GM19452 (cell line): ENCODE measurements around the gene CAMK1G.

Experiments
- ATAC-seq: cut with Tn5 transposase; IDR thresholded peaks from one replicate; pipeline ENCODE4 v1.9.1; 2021; ENCODE audit not compliant: unreplicated experiment

The CAMK1G gene

GRCh38 chr1:209633335-209633997 lies 50.0 kb downstream of the CAMK1G start:
- no peak for ATAC-seq

DNA sequence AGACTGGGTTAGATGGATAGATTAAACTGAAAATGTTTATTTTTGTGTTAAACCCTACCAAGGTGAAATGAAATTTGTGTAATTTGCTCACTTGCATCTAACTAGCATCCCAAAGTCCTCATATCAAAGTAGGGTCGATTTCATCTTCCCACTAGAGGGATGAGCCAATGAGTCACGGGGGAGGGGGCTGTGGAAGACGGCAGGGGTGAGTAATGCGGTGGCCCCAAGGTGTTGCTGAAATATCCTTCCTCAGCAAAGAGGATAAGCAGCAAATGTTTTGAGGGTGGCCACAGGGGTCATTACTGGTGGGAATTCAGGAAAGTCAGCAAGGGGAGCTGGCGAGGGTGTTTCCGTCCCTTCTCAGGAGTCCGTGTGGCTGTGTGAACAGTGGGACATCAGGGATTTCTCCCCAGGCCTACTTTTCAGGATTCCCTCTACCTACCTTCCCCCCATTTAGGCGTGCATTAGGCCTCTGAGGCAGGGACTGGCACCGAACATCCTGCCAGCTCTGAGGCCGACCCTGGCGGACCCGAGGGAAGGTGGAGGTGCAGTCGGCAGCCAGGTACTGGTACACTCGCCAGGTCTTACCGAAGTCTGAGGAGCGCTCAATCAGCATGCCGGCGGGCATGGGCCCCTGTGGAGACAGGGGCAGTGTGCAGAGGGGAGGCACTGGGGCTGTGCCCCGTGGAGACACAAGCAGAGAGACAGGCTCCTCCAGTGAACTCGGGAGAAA lies 50.7 kb downstream of the CAMK1G start:
- ATAC-seq = no peak

GRCh38 chr1:209635850-209636249 lies 52.3 kb downstream of the CAMK1G start:
- ATAC-seq = no peak

- ATAC-seq = no peak
These were observed 58.3 kb downstream of the CAMK1G start for GRCh38 chr1:209641832-209642172.

- no peak for ATAC-seq
These were observed 59.3 kb downstream of the CAMK1G start for GRCh38 chr1:209642816-209643215.

- ATAC-seq = no peak
These were observed 59.9 kb downstream of the CAMK1G start for GRCh38 chr1:209643285-209644020.

GRCh38 chr1:209645574-209646452 lies 62.3 kb downstream of the CAMK1G start:
- ATAC-seq = no peak

GRCh38 chr1:209646558-209646957 lies 63.0 kb downstream of the CAMK1G start:
- no peak for ATAC-seq

DNA sequence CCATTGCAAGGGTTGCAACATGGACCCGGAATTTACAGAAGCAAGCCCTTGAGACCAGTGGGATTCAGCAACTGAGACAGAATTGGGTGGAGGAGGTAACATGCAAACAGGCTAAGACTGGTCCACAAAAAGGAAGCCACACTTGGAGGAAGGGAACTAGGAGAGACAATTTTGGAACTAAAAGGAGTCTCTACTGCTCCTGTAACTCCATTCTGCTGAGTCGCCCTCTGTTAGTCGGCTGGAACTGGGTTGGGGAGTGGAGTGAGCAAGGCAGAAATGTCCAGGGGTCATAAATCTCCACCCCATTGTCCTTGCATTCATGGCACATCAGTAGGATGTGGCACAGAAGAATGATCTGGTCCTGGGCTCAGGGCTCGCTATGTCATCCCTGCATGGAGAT lies 63.6 kb downstream of the CAMK1G start:
- ATAC-seq = no peak

- ATAC-seq = no peak
These were observed 64.8 kb downstream of the CAMK1G start for GRCh38 chr1:209648346-209648745.

DNA sequence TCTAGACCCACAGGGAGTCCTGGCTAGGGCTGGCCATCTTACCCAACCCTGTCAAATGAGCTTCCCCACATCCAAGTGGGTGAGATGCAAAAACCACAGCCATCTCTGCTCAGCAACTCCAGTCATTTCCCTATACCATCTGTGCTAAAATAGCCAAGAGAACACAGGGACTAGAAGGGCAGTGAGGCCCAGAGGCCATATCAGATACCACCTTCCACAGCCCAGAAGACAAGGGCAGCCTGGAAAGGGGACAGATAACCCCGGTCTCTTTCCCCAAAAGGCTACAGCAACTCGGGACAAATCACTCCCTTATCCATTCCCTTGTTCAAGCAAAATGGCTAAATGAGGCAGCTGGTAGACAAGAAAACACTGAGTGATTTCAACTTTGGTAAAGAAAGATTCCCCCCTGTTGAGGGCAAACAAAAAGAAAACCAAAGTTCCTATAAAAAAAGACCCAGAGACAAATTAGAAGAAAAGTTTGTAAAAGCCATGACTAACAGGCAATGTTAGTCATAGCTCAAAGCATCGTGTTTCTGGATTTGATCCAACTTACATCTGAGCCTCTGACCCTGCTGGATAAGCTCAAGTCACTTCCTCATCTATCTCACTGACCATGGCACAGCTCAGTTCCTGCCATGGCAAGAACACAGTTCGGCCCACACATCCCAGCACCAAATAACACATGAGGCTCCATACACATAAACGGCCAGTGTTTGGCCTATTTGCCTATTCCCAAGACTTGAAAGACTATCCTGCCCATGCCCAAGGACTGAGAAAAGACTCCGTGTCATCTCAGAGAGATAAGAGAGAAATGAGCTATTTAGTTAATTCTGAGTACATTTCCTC lies 65.6 kb downstream of the CAMK1G start:
- ATAC-seq = no peak

DNA sequence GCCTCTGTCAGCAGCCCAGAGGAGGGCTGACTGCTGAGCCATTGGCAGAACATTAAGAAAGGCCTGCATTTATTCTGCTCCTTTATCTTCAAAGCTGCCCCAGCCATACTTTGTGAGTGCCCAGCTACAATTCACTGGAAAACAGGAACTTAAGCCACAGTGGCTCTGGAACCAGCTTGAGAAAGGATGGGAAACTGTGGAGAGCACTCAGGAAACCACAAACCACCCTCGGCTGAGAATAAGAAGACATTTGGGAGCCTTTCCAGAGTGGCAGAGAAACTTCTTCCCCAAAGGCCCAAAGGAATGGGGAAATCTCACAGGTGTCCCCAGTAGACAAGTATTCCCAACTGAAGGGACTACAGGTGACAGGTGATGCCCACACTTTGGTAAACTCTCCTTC lies 66.9 kb downstream of the CAMK1G start:
- no peak for ATAC-seq

DNA sequence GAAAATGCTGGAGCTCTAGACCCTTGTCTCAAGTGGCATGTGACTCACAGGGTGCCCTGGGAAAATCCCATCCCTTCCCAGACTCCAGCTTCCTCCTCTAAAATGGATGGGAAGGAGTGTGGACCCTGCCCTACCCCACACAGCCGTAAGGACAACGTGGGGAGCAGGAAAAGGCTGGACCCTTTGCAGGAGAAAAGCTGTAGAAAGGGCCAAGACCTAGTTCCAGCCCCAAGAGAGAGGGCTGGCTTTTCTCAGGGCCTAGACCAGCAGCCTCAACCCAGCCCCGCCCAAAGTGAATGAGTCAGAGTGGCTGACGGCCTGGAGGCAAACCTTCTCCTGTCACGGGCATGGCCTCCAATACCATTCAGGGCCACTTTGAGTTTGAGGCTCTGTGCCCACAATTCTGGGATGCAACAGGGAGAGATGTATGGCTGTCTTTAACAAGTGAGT lies 67.6 kb downstream of the CAMK1G start:
- ATAC-seq = no peak

GRCh38 chr1:209652121-209652735 lies 68.7 kb downstream of the CAMK1G start, which contains the start of gene LAMB3:
LAMB3 (minus strand) TSS chr1:209652425; CDS start chr1:209650944, 1,481 bp downstream.
- ATAC-seq = no peak

- no peak for ATAC-seq
These were observed 69.4 kb downstream of the CAMK1G start for GRCh38 chr1:209652873-209653401.

- ATAC-seq = peak; percentile 58
These were observed 70.4 kb downstream of the CAMK1G start for GRCh38 chr1:209653915-209654351.

DNA sequence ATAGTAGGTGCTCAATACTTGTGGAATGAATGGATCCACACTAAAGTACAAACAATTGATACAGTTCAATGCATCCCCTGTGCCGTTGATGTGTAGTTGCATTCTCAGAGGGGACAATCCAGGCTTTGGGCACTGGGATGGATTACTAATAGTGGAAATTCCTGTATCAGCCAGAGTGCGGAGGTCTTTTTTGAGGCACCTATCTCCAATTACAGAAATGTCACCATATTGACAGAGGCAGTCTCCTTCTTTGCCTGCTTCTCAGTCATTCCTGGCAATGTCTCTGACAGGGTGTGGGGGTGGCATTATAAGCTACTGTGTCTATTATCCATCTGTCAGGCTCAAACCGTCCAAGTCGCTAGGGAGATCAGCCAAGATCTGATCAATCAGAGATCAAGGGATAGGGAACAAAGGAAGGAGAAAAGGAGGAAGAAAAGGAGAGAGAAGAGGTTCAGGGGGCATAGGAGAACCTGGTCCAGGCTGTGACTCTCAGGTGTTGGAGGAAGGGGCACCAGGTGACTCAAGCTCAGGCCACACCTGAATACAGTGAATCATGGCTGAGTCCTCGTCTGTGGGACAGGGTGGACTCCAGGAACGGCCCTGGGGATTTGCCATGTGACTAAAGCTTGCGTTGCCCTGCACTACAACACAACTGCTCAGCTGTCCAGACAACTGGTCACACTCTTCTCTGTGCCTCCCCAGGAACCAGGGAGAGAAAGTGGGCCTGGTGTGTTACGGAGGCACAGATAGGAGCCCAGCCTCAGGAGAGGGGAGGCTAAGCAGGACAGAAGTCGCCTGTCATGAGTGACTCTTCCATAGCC lies 72.1 kb downstream of the CAMK1G start:
- ATAC-seq = no peak

GRCh38 chr1:209657140-209657879 lies 73.8 kb downstream of the CAMK1G start:
- no peak for ATAC-seq
